Muscle of back (tissue), 11 donors: Measurements from ENCODE around the gene HBD. TPM values are rescaled to one million over a fixed set of nuclear protein-coding genes. Genes with fewer than 3 reads are reported as not detected.
"Not testable (repeated sequence)": the region's sequence is repeated elsewhere in the genome, so short reads cannot be mapped to it uniquely, and the experiment has no call there.

Source experiments
- DNase-seq, 3 donors: peaks; one replicate each; pipeline versions ENCODE4 v3.0.0 to v3.0.0-alpha.2; 2013
- polyA plus RNA-seq, 10 donors: library from polyadenylated mRNA; unstranded; fragments of 120-200 nt; gene quantifications; one replicate each; pipeline ENCODE4 v1.2.1, GENCODE V29; 2013; ENCODE audit not compliant: insufficient read length in 10 of 10

Gene HBD
- polyA plus RNA-seq, 10 donors = 0.25 to 1.9 (median 0.86) TPM; not detected in 3

DNA sequence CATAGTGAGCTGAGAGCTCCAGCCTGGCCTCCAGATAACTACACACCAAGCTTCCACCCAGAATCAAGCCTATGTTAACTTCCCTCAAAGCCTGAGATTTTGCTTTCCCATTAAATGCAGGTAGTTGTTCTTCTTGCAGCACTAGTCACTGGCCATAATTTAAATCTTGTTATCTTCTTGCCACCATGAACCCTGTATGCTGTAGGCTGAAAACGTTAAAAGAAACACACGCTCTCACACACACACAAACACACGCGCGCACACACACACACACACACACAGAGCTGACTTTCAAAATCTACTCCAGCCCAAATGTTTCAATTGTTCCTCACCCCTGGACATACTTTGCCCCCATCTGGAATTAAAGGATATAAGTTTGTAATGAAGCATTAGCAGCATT is 19.2 kb upstream of the HBD start:
- not testable (repeated sequence) for DNase-seq

DNA sequence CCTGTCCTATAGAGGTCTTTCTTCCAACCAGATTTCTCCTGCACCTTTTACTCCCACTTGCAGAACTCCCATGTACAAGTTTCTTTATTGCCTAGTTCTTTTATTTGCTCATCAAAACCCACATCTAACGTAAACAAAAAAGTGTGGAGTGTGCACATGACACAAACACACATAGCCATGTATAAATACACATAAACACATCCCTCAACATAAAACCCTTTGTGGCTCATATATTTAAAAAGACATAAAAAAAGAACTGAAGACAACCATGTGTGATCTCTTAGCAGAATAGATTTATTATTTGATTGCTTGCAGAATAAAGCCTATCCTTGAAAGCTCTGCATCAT is 18.6 kb upstream of the HBD start:
- DNase-seq = no peak

DNA sequence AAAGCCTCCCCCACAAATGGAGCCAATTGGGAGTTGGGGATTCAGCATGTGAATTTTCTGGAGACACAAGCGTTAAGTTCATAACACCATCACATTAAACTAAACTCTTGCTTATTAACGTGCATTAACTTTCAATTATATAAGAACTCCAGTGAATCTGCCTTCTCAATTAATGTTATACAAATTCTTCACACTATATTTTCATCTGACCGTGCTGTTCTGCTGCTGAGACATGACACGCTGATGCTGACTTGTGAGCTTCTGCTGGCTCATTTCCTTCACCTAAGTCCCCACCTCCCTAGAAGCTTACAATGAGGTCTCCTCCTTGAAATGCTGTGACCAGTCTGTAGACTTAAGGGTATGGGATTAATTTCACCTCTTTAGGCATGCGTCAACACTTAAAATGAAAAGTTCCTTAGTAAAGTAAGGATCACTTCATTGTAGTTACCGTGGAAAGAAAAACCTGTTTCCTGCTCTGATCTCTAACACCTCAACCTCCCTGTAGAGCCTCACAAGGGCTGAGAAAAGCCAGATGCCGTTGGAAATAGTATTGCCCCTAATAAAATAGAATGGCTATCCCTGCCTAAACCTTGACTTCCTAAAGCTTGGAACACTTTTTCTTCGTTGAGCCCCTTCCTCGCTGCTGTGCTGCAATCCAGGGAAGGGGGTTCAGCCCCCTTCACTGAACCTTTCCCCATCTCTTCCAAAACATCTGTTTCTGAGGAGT is 18.1 kb upstream of the HBD start:
- DNase-seq = no peak

DNA sequence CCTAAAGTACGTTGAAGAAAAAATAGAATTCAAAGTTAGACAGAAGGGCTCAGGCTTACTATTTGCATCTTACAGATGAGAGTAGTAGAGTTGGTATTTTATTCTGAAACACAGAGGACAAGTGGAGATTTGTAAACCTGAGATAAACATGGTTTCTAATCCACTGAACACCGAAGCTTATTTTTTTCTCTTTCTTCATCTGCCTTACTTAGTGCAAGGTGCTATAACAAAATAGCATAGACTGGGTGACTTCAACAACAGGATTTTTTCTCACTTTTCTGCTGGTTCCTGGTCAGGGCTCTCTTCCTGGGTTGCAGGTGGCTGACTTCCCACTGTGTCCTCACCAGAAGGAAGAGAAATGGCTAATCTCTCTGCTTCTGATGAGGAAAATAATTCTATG is 17.5 kb upstream of the HBD start:
- no peak for DNase-seq

DNA sequence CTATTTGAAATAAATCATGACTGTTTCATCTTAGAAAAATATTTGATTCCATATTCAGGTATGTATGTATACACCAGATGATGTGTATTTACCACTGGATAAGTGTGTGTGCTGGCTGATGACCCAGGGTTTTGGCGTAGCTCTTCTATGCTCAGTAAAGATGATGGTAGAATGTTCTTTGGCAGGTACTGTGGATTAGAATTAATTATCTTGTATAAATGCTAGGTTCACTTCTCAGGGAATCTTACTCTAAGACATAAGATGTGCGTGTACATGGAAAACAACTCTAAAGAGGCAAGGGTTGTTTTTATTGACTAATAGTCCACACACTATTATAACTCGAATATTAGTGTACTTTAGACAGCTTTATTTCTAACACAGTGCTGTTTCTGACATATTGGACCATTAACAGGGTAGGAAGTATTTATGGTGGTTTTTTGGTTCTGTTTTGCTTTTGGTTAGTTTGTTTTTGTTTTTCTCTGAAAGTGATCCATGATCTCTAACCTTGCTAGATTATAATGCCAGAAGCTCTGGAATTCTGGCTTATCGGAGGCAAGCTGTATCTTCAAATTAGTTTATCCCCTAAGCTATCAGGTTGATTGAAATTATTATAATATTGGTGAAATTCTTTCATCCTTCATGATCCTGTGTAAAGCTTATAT is 16.4 kb upstream of the HBD start:
- no peak for DNase-seq

DNA sequence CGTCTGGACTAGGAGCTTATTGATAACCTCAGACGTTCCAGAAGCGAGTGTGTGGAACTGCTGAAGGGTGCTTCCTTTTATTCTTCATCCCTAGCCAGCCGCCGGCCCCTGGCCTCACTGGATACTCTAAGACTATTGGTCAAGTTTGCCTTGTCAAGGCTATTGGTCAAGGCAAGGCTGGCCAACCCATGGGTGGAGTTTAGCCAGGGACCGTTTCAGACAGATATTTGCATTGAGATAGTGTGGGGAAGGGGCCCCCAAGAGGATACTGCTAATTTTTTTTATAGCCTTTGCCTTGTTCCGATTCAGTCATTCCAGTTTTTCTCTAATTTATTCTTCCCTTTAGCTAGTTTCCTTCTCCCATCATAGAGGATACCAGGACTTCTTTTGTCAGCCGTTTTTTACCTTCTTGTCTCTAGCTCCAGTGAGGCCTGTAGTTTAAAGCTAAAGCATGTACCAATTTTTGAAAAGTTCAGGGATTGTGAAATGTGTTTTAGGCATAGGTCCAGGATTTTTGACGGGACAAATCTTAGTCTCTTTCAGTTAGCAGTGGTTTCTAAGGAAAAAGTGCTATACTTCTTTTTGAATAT is 15.6 kb upstream of the HBD start, which contains the start of gene HBG1:
Gene HBG1 (minus strand): TSS at position 51 of the 590 bp plus-strand sequence. CDS start 53 bp downstream, outside the sequence.
- not testable (repeated sequence) for DNase-seq

DNA sequence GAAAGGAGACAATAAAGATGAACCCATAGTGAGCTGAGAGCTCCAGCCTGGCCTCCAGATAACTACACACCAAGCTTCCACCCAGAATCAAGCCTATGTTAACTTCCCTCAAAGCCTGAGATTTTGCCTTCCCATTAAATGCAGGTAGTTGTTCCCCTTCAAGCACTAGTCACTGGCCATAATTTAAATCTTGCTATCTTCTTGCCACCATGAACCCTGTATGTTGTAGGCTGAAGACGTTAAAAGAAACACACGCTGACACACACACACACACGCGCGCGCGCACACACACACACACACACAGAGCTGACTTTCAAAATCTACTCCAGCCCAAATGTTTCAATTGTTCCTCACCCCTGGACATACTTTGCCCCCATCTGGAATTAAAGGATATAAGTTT is 14.2 kb upstream of the HBD start:
- DNase-seq = not testable (repeated sequence)

DNA sequence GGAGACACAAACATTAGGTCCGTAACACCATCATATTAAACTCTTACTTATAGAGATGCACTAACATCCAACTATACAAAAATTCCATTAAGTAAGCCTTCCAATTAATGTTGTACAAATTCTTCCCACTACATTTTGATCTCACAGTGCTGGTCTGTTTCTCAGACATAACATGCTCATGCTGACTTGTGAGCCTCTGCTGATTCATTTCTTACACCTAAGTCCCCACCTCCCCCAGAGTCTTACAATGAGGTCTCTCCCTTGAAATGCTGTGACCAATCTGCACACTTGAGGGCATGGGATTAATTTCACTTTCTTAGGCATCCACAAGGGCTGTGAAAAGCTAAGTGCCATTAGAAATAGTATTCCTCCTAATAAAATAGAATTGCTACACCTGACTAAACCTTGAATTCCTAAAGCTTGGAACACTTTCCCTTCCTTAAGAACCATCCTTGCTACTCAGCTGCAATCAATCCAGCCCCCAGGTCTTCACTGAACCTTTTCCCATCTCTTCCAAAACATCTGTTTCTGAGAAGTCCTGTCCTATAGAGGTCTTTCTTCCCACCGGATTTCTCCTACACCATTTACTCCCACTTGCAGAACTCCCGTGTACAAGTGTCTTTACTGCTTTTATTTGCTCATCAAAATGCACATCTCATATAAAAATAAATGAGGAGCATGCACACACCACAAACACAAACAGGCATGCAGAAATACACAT is 13.3 kb upstream of the HBD start:
- DNase-seq = no peak

DNA sequence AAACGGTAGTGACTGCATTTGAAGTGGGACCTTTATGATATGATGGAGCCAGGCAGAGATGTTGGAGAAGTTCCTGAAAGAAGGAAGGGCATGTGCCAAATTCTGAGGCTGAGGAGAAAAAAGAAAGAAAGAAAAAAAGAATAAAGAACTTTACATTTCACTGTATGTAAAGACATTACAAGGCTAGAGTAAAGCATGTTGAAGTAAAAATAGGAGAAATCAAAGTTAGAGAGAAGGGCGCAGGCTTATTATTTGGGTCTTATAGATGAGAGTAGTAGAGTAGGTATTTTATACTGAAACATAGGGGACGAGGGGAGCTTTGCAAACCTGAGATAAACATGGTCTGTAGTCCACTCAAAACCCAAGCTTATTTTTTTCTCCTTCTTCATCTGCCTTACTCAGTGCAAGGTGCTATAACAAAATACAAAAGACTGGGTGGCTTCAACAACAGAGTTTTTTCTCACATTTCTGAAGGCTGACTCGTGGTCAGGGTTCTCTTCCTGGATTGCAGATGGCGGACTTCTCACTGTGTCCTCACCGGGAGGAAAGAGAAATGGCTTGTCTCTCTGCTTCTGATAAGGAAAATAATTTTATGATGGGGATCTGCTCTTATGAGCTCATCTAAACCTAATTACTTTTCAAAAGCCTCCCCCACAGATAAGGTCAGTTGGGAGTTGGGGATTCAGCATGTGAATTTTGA is 12.6 kb upstream of the HBD start:
- no peak for DNase-seq

DNA sequence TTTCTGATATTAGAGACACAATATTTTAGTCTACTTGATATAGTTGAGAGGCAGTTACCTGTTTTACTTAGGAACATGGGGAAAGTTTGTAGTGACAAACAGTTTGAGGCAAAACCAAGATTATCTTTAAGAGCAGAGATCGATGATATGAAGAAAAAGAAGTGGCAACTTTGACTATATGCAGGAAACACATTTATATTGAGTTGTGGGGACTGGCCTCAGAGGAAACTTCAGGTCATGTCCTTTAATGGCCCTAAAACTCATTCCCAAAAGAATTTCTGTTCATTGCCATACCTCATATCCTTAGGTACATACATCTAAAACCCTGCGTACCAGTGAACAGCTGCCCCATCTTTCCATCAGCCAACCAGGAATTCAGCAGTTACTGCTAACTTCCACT is 10.9 kb upstream of the HBD start:
- DNase-seq = no peak

DNA sequence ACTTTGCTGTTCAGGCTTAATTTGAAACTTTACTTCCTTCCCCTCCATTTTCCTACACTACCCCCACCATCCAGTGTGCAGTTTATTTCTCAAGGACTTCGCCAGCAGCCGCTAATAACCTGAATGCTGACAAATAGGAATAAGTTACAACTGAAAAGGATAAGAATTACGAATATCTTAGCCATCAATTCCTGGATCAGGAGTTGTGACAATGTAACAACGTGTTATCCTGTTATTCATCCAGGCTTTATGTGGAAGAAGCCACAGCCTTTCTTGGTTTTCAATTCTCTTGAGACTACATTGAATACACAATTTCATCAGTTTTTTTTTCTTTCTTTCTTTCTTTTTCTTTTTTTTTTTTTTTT is 9.5 kb upstream of the HBD start:
- no peak for DNase-seq

DNA sequence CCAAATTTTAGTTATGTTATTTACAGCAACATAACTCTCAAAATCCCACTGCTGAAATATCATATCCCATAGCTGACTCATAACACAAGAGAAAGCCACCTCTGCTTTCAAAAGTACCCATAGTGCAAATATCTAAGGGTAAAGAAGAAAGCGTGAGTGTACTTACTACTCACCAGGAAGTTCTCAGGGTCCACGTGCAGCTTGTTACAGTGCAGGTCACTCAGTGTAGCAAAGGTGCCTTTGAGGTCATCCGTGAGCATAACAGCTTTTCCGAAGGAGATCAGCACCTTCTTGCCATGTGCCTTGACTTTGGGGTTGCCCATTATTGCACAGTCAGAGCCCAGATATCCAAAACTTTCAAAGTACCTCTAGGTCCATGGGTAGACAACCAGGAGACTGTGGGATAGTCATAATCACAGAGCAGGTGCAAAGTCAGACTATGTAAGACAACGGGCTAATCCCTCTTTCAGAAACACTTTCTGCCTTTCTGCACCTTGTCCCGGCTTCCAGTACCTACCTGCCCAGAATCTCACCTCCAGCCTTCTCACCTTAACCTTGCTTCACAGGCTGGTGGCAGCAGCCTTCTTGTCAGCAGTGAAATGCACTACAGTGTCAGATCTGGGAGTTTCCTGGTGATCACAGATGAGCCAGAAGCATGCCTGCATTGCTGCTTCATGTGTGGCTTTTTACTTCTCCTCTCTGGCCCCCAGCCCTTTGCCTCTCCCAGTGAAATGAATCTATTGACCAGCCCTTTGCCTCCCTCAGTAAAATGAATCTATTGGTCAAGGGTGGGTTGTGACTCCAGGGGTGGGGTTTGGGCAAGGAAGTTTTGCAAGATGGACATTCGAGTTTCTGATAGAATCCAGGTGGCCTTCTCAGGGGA is 8.9 kb upstream of the HBD start:
- DNase-seq = no peak

DNA sequence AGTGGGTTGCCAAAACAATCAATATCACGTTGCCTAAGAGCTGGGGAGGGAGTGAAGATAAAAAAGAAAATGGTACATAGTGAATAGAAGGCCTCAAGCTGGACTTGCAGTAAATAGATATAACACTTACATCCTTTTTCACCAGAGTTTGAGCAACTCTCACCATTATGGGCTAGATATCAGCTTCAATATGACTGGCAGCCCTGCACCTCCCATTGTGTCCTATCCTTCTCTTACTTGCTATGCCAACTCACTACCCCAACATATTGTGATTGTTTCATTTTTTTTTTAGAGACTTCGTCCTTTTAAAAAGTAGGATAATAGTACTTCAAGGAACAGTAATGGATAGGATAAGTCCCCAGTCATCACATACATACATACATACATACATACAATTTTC is 7.9 kb upstream of the HBD start:
- DNase-seq = no peak

DNA sequence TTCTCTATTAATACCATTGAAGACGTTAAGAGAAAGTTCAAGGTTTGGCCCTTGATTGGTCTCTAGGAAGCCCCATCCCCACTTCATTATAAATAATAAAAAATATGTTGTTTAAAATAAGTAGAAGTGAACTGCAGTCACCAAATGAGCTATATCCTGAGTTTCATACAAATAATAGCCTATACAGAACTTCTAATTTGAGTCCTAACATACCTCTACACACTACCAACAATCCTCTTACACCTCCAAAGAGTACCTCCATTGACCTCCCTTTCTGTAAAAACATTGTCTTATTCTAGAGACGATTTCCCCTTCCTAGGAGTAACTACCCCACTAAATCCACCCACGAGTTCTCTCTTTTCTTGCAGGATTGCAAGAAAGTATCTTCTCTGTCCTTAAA is 7.2 kb upstream of the HBD start:
- no peak for DNase-seq

DNA sequence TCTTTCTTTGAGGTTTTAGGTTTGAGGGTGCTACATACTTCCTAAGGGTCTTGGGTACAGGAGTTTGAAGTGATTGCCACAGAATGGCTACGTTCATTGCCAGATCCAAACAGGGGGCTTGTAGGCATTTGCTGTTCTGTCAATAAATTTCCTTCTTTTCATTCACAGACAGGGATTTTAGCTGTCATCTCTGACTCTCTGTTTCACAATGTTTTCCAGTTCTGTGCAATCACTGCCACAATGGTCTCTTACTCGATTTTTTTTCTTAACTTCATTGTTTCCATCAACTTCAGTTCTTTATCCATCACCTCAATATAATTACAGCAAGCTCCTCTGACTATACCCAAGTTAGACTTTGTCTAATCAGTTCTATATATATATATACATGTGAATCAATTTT is 6.2 kb upstream of the HBD start:
- DNase-seq = no peak

DNA sequence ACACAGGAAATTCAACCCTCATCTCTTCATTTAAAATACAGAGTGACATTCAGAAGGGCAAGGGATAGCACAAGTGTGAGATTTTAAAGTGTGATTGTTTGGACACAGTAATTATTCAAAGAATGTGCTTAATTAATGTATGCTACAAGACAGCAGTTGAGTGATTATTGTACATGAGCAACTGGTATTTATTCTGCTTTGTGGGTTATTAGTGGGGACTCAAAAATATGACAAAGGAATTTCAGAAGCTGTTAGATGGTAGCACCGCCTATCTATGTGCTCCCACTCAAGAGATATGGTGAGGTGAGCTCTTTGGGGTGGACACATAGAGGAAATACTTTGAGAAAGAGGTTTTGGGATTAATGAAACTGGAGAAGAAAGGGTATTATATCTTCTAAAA is 5.8 kb upstream of the HBD start:
- DNase-seq = no peak

DNA sequence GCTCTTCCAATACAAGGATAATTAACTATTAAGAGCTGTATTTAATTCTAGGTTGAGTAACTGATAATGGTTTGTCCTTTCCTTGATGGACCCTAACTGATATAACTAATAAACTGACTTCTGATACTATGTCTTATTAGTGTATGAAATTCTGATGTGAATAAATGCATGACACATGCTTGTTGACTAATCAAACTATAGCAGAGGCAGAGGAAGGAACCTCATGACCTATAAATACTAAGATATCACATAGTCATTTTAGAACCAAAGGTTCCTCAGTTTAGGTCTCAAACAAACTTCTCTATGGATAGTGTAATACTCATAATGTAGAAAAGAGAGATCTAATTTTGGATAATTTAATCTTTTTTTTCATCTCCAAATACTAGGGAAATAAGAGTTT is 4.8 kb upstream of the HBD start:
- DNase-seq = no peak

DNA sequence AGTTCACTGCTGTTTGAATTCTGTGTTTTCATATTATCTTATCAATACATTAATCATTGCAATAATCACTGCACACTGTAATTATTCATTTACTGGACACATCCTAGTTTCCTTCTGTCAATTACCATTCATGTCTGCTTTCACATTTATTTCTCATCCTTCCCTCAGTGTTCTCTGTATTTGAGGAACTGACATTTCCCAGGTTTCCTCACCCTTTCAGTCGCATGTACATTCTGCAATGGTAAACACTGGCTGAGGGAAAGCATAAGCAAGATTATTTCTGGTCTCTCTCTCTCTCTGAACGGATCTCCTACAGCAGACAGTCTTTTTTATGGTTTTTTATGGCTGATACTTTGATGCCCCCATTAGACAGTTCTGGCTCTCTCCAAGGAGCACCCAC is 4.2 kb upstream of the HBD start:
- no peak for DNase-seq

DNA sequence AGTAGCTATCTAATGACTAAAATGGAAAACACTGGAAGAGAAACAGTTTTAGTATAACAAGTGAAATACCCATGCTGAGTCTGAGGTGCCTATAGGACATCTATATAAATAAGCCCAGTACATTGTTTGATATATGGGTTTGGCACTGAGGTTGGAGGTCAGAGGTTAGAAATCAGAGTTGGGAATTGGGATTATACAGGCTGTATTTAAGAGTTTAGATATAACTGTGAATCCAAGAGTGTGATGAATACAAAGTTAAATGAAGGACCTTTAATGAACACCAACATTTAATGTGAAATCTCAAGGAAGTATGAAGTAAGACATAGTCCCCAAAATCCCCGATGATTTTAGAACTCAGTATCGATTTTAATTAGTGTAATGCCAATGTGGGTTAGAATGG is 3.1 kb upstream of the HBD start:
- DNase-seq = no peak

DNA sequence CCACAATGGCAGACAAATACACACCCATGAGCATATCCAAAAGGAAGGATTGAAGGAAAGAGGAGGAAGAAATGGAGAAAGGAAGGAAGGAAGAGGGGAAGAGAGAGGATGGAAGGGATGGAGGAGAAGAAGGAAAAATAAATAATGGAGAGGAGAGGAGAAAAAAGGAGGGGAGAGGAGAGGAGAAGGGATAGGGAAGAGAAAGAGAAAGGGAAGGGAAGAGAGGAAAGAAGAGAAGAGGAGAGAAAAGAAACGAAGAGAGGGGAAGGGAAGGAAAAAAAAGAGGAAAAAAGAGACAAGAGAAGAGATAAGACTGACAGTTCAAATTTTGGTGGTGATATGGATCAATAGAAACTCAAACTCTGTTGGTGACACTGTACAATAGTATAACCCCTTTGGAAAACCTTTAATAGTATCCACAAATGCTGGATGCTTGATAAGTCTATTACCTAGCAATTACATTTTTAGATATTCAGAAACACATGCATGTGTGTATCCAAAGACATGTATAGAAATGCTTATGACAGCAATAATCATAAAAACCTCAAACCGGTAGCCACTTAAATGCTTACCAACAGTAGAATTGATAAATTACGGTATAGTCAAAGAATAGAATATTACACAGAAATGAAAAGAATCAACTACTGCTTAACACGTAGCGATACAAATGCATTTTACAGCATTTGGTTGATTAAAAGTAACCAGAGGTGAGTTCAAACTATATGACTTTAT is 1.2 kb upstream of the HBD start:
- DNase-seq = no peak
